ENCODE data around the gene PPIL1.

The PPIL1 gene

GRCh38 chr6:36873612-36874442 is 776 bp downstream of the PPIL1 start:
- TF ChIP-seq TAF1 (IDR thresholded peaks at IDR 0.05; ENCODE audit: borderline replicate concordance, insufficient read depth, low read length) (no peak), REST (IDR thresholded peaks at IDR 0.05; ENCODE audit: insufficient read depth in 1 of 2, low read depth in 2 of 2, low read length in 2 of 2) (no peak), POLR2AphosphoS5 (IDR thresholded peaks at IDR 0.05; ENCODE audit: low read depth, low read length) (no peak), FOXP2 (optimal IDR thresholded peaks at IDR 0.05; ENCODE audit: borderline replicate concordance, extremely low read depth, extremely low read length, insufficient read depth) (no peak)

- TF ChIP-seq FOXP2 (optimal IDR thresholded peaks at IDR 0.05; ENCODE audit: borderline replicate concordance, extremely low read depth, extremely low read length, insufficient read depth): no peak
These were observed 1.5 kb downstream of the PPIL1 start for GRCh38 chr6:36873115-36873514.

- TF ChIP-seq POLR2AphosphoS5 (IDR thresholded peaks at IDR 0.05; ENCODE audit: low read depth, low read length) (no peak), FOXP2 (optimal IDR thresholded peaks at IDR 0.05; ENCODE audit: borderline replicate concordance, extremely low read depth, extremely low read length, insufficient read depth) (no peak), TAF1 (IDR thresholded peaks at IDR 0.05; ENCODE audit: borderline replicate concordance, insufficient read depth, low read length) (no peak), SIN3A (IDR thresholded peaks at IDR 0.05; ENCODE audit: borderline replicate concordance, insufficient read depth, low read length) (no peak), REST (IDR thresholded peaks at IDR 0.05; ENCODE audit: insufficient read depth in 1 of 2, low read depth in 2 of 2, low read length in 2 of 2) (no peak)
These were observed 2.9 kb downstream of the PPIL1 start for GRCh38 chr6:36871686-36872085.

GRCh38 chr6:36867471-36868224 is 7.0 kb downstream of the PPIL1 start:
- TF ChIP-seq FOXP2 (optimal IDR thresholded peaks at IDR 0.05; ENCODE audit: borderline replicate concordance, extremely low read depth, extremely low read length, insufficient read depth) (no peak), POLR2AphosphoS5 (IDR thresholded peaks at IDR 0.05; ENCODE audit: low read depth, low read length) (no peak), REST (IDR thresholded peaks at IDR 0.05; ENCODE audit: insufficient read depth in 1 of 2, low read depth in 2 of 2, low read length in 2 of 2) (no peak), TAF1 (IDR thresholded peaks at IDR 0.05; ENCODE audit: borderline replicate concordance, insufficient read depth, low read length) (no peak), SIN3A (IDR thresholded peaks at IDR 0.05; ENCODE audit: borderline replicate concordance, insufficient read depth, low read length) (no peak)

GRCh38 chr6:36865835-36866234 is 8.8 kb downstream of the PPIL1 start:
- TF ChIP-seq SIN3A (IDR thresholded peaks at IDR 0.05; ENCODE audit: borderline replicate concordance, insufficient read depth, low read length) (no peak), POLR2AphosphoS5 (IDR thresholded peaks at IDR 0.05; ENCODE audit: low read depth, low read length) (no peak), FOXP2 (optimal IDR thresholded peaks at IDR 0.05; ENCODE audit: borderline replicate concordance, extremely low read depth, extremely low read length, insufficient read depth) (no peak), REST (IDR thresholded peaks at IDR 0.05; ENCODE audit: insufficient read depth in 1 of 2, low read depth in 2 of 2, low read length in 2 of 2) (no peak), TAF1 (IDR thresholded peaks at IDR 0.05; ENCODE audit: borderline replicate concordance, insufficient read depth, low read length) (no peak)

Data from PFSK-1 (cell line).